Hepatocyte (in vitro differentiated cells): ENCODE data around the gene OGFOD2.

Experiments used
- EZH2 ChIP-seq: fragments of 200-600 bp; sonication (generic); IDR thresholded peaks from 2 replicates; pipeline ENCODE4 v1.6.1; 2016; ENCODE audit warnings: antibody characterized with exemption, mild to moderate bottlenecking, borderline replicate concordance
- TF ChIP-seq, protein P1 (sequence below): fragments of 200-600 bp; sonication (generic); IDR thresholded peaks from 2 replicates; pipeline ENCODE4 v1.5.1; 2016; ENCODE audit warnings: antibody characterized with exemption, mild to moderate bottlenecking; ENCODE audit not compliant: poor library complexity

DNA sequence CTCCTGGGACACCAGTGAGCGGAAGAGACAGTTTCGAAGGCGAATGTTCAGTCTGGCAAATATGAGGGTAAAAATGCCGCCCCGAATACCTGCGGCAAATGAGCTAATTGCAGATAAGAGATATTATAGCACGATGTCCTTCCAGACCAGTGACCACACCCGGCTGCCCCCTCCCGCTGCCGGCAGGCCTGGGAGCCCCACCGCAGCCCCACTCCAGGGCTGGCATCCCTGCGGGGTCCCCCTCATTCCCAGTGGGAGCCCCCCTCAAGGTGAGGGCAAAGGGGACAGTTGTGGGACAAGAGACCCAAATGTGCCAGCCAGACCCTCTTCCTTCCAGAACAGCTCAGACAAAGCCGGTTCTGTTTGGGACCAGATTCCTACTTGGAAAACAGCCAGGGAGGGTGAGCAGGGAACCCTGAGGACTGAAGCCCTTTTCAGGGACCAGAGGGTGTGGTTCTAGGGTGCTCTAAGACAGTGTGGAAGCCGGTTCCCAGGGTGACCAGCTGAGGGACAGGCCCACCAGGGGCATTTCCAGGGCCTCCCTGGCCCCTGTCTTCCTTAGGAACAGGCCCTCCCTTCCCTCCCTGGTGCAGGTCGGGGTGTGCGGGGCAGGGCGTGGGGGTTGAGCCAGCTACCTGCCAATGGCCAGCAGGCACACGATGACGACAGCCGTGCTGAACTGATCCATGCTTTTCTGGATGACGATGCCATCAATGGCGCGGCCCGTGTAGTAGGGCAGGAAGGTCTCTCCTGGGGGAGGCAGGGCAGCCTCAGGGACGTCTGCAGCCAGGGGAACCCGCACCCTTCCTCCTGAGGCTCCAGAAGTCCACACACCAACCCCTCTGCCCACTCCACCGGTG is 25.0 kb upstream of the OGFOD2 start:
- TF ChIP-seq, protein P1, sequence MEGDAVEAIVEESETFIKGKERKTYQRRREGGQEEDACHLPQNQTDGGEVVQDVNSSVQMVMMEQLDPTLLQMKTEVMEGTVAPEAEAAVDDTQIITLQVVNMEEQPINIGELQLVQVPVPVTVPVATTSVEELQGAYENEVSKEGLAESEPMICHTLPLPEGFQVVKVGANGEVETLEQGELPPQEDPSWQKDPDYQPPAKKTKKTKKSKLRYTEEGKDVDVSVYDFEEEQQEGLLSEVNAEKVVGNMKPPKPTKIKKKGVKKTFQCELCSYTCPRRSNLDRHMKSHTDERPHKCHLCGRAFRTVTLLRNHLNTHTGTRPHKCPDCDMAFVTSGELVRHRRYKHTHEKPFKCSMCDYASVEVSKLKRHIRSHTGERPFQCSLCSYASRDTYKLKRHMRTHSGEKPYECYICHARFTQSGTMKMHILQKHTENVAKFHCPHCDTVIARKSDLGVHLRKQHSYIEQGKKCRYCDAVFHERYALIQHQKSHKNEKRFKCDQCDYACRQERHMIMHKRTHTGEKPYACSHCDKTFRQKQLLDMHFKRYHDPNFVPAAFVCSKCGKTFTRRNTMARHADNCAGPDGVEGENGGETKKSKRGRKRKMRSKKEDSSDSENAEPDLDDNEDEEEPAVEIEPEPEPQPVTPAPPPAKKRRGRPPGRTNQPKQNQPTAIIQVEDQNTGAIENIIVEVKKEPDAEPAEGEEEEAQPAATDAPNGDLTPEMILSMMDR, result no peak
- TF ChIP-seq EZH2, result no peak
